ENCODE data around the gene UNC5C. TPM values are rescaled to one million over a fixed set of nuclear protein-coding genes. Genes with fewer than 3 reads are reported as not detected.
"Not testable (repeated sequence)": the region's sequence is repeated elsewhere in the genome, so short reads cannot be mapped to it uniquely, and the experiment has no call there.

Gene UNC5C
- polyA plus RNA-seq, 1 donor, result 4.1 TPM

DNA sequence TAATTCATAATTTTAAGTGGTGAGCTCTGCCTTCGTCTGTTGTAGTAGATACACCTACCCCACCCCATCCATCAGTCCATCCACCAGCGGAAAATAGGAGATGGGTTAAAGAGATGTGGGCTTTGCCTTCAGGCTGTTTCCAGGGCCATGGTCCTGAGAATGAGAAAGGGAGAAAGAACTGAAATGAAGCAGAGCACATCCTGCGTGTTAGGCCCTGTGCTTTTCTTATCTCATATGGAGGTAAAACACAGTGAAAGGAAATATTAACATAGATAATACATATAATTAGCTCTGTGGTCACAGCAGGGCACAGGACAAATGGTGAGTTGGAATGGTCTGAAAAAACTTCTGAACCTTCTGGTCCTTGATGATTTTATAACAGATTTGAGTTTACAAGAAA lies 397.5 kb downstream of the UNC5C start:
- Histone ChIP-seq H3K27ac (ENCODE audit: low read length) (no peak overlapping the region), H3K27me3 (ENCODE audit: control insufficient read depth, insufficient read depth, low read length) (no peaks in the 10 kb centered on the region), H3K4me3 (ENCODE audit: low read length) (no peak overlapping the region), H3K9me3 (ENCODE audit: control insufficient read depth, low read depth, low read length) (no peaks in the 10 kb centered on the region), H3K4me1 (ENCODE audit: control insufficient read depth, insufficient read depth, low read length) (no peaks in the 10 kb centered on the region), H3K36me3 (ENCODE audit: control insufficient read depth, insufficient read depth, low read length) (no peaks in the 10 kb centered on the region)
- WGBS (ENCODE audit: insufficient coverage, low lambda C conversion rate), result no CpG with 5 or more reads among the region's 3 CpGs
- no peak for DNase-seq

DNA sequence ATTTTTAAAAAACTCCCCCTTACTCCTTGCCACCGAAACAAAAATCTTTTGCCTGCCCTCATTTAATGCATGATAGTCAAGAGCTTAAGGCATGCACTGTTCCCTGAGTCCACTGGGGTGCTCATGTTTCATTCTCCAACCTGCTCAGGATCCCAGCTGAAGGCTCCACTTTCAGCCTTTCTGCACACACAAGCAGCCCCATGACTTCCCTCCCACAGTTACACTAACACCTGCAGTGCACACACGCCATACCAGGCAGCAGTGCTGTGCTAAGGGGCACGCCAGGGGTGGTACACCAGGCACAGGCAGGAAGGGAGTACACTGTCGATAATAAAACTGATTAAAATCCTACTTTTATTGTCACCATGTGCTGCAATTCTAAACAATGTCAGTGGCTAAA lies 405.8 kb downstream of the UNC5C start:
- no peak overlapping the region for H3K27ac ChIP-seq (ENCODE audit: low read length)
- no peaks in the 10 kb centered on the region for H3K4me1 ChIP-seq (ENCODE audit: control insufficient read depth, insufficient read depth, low read length)
- no peaks in the 10 kb centered on the region for H3K36me3 ChIP-seq (ENCODE audit: control insufficient read depth, insufficient read depth, low read length)
- peaks cover 8% of the 10 kb centered on the region for H3K9me3 ChIP-seq (ENCODE audit: control insufficient read depth, low read depth, low read length)
- H3K4me3 ChIP-seq (ENCODE audit: low read length), result no peak overlapping the region
- H3K27me3 ChIP-seq (ENCODE audit: control insufficient read depth, insufficient read depth, low read length), result no peaks in the 10 kb centered on the region
- DNase-seq, result no peak
- no CpG with 5 or more reads among the region's 4 CpGs for WGBS (ENCODE audit: insufficient coverage, low lambda C conversion rate)

DNA sequence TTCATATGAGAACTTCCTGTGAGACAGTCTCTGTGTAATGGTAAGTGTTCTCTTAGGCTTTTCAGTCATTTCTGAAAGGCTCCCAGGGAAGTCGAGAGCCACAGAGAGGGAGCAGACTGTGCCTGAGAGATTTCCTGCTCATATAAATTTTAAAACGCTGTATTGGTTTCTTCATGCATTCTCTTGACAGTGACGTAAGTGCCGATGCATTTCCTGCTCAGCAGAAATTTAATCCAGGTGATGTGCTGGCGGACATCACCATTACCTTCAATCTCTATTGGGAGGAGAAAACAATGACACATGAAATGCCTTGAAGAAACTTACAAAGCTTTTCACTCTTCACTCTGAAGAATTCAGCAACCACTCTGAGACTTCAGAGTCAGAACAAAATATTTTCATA lies 407.4 kb downstream of the UNC5C start:
- Histone ChIP-seq H3K27me3 (ENCODE audit: control insufficient read depth, insufficient read depth, low read length) (no peaks in the 10 kb centered on the region), H3K4me3 (ENCODE audit: low read length) (no peak overlapping the region), H3K27ac (ENCODE audit: low read length) (no peak overlapping the region), H3K4me1 (ENCODE audit: control insufficient read depth, insufficient read depth, low read length) (no peaks in the 10 kb centered on the region), H3K9me3 (ENCODE audit: control insufficient read depth, low read depth, low read length) (peaks cover 8% of the 10 kb centered on the region), H3K36me3 (ENCODE audit: control insufficient read depth, insufficient read depth, low read length) (no peaks in the 10 kb centered on the region)
- no peak for DNase-seq
- no CpG with 5 or more reads among the region's 5 CpGs for WGBS (ENCODE audit: insufficient coverage, low lambda C conversion rate)

DNA sequence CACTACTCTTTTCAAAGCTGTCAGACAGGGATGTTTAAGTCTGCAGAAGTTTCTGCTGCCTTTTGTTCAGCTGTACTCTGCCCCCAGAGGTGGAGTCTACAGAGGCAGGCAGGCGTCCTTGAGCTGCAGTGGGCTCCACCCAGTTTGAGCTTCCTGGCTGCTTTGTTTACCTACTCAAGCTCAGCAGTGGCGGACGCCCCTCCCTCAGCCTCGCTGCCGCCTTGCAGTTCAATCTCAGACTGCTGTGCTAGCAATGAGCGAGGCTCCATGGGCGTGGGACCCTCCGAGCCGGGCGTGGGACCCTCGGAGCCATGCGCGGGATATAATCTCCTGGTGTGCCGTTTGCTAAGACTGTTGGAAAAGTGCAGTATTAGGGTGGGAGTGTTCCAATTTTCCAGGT lies 409.3 kb downstream of the UNC5C start:
- not testable (repeated sequence) for H3K27ac ChIP-seq (ENCODE audit: low read length); H3K4me3 ChIP-seq (ENCODE audit: low read length); H3K27me3 ChIP-seq (ENCODE audit: control insufficient read depth, insufficient read depth, low read length); H3K9me3 ChIP-seq (ENCODE audit: control insufficient read depth, low read depth, low read length); H3K36me3 ChIP-seq (ENCODE audit: control insufficient read depth, insufficient read depth, low read length); DNase-seq; H3K4me1 ChIP-seq (ENCODE audit: control insufficient read depth, insufficient read depth, low read length)
- no CpG with 5 or more reads among the region's 14 CpGs for WGBS (ENCODE audit: insufficient coverage, low lambda C conversion rate)

DNA sequence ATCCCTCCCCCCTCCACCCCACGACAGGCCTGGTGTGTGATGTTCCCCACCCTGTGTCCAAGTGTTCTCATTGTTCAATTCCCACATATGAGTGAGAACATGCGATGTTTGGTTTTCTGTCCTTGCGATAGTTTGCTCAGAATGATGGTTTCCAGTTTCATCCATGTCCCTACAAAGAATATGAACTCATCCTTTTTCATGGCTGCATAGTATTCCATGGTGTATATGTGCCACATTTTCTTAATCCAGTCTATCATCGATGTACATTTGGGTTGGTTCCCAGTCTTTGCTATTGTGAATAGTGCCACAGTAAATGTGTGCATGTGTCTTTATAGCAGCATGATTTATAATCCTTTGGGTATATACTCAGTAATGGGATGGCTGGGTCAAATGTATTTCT lies 414.8 kb downstream of the UNC5C start:
- H3K27ac ChIP-seq (ENCODE audit: low read length); H3K27me3 ChIP-seq (ENCODE audit: control insufficient read depth, insufficient read depth, low read length); H3K4me1 ChIP-seq (ENCODE audit: control insufficient read depth, insufficient read depth, low read length); DNase-seq; H3K4me3 ChIP-seq (ENCODE audit: low read length); H3K9me3 ChIP-seq (ENCODE audit: control insufficient read depth, low read depth, low read length); H3K36me3 ChIP-seq (ENCODE audit: control insufficient read depth, insufficient read depth, low read length): not testable (repeated sequence)
- no CpG with 5 or more reads among the region's 4 CpGs for WGBS (ENCODE audit: insufficient coverage, low lambda C conversion rate)

DNA sequence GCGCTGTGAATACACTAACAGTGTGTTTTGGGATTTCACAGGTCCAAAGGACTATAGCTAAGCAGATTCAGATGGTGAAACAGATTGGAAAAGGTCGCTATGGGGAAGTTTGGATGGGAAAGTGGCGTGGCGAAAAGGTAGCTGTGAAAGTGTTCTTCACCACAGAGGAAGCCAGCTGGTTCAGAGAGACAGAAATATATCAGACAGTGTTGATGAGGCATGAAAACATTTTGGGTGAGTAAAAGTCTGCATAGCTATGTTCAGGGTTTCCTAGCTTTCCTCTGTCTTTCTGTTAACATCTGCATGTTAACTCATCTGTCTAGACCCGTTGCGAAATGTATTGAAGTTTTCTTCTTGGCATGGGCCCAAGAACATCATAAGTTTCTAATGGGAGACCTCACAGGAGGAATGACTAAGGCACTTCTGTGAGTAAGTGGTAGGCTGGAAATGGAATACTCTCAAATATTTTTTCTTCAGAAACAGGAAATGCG lies 418.9 kb downstream of the UNC5C start:
- peak; percentile 75 to 88 for DNase-seq
- Histone ChIP-seq H3K36me3 (ENCODE audit: control insufficient read depth, insufficient read depth, low read length) (no peaks in the 10 kb centered on the region), H3K4me3 (ENCODE audit: low read length) (no peak overlapping the region), H3K4me1 (ENCODE audit: control insufficient read depth, insufficient read depth, low read length) (no peaks in the 10 kb centered on the region), H3K9me3 (ENCODE audit: control insufficient read depth, low read depth, low read length) (no peaks in the 10 kb centered on the region), H3K27me3 (ENCODE audit: control insufficient read depth, insufficient read depth, low read length) (no peaks in the 10 kb centered on the region), H3K27ac (ENCODE audit: low read length) (peak overlapping the region; percentile 65)
- no CpG with 5 or more reads among the region's 7 CpGs for WGBS (ENCODE audit: insufficient coverage, low lambda C conversion rate)

DNA sequence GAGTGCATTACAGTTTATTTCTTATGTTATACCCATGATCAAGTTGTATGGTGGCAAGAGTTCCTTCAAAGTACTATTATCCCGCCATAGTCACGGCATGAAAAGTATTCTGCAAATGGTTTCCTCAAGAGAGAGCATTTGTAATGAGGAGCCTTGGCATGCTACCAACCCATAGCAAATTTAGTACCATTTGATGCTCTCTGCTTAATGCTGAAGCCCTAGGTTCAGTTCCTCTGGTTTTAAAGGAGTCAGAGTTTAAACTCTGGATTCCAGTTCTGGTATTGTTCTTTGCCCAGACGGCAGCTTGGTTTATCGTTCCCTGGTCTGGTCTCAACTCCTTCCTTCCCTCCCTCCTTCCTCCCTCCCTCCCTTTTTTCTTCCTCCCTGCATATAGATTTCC lies 419.7 kb downstream of the UNC5C start:
- WGBS (ENCODE audit: insufficient coverage, low lambda C conversion rate), result 86% methylated on average over 2 of the region's 4 CpGs

DNA sequence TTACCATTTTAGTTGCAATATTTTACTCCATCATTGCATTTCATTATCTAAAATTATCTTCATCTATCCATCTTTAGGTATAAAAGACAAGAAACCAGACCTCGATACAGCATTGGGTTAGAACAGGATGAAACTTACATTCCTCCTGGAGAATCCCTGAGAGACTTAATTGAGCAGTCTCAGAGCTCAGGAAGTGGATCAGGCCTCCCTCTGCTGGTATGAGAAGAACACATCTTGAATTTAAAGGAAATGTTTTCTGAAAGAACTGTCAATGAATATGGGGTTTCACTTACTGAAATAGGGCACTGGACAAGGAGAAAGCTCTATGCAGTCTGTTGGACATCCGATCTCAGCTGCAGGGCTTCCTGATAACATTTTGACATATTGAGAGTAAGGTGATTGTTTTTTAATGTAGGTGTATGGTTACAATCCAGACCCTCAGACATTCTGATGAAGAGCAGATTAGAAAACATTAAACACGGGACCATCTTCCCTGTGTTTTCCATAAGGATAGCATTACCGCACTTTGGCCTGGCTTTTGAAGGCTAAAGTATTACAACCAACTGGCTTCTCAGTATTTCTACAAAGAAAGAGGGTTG lies 423.8 kb downstream of the UNC5C start:
- no peaks in the 10 kb centered on the region for H3K27me3 ChIP-seq (ENCODE audit: control insufficient read depth, insufficient read depth, low read length)
- no peaks in the 10 kb centered on the region for H3K9me3 ChIP-seq (ENCODE audit: control insufficient read depth, low read depth, low read length)
- no CpG with 5 or more reads among the region's 4 CpGs for WGBS (ENCODE audit: insufficient coverage, low lambda C conversion rate)
- no peaks in the 10 kb centered on the region for H3K36me3 ChIP-seq (ENCODE audit: control insufficient read depth, insufficient read depth, low read length)
- no peak overlapping the region for H3K4me3 ChIP-seq (ENCODE audit: low read length)
- H3K27ac ChIP-seq (ENCODE audit: low read length), result no peak overlapping the region
- peak; percentile 36 to 39 for DNase-seq
- H3K4me1 ChIP-seq (ENCODE audit: control insufficient read depth, insufficient read depth, low read length), result no peaks in the 10 kb centered on the region

More for the DNA sequence above, 419.7 kb downstream of the UNC5C start:
- Histone ChIP-seq H3K9me3 (ENCODE audit: control insufficient read depth, low read depth, low read length) (no peaks in the 10 kb centered on the region), H3K36me3 (ENCODE audit: control insufficient read depth, insufficient read depth, low read length) (no peaks in the 10 kb centered on the region), H3K4me1 (ENCODE audit: control insufficient read depth, insufficient read depth, low read length) (no peaks in the 10 kb centered on the region), H3K4me3 (ENCODE audit: low read length) (no peak overlapping the region), H3K27ac (ENCODE audit: low read length) (no peak overlapping the region), H3K27me3 (ENCODE audit: control insufficient read depth, insufficient read depth, low read length) (no peaks in the 10 kb centered on the region)
- no peak for DNase-seq

DNA sequence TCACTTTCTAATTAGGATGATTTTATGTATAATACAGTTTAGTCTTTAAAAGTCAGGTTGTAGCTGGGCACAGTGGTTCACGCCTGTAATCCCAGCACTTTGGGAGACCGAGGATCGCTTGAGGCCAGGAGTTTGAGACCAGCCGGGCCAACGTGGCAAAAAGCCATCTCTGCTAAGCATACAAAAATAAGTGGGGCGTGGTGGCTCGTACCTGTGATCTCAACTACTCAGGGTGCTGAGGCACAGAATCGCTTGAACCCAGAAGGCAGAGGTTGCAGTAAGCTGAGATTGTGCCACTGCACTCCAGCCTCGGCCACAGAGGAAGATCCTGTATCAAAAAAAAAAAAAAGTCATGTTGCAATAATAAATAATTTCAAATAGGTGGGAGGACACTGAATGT lies 426.8 kb downstream of the UNC5C start:
- H3K27ac ChIP-seq (ENCODE audit: low read length), result no peak overlapping the region
- H3K9me3 ChIP-seq (ENCODE audit: control insufficient read depth, low read depth, low read length), result no peaks in the 10 kb centered on the region
- no peaks in the 10 kb centered on the region for H3K27me3 ChIP-seq (ENCODE audit: control insufficient read depth, insufficient read depth, low read length)
- DNase-seq, result no peak
- WGBS (ENCODE audit: insufficient coverage, low lambda C conversion rate), result no CpG with 5 or more reads among the region's 9 CpGs
- H3K4me1 ChIP-seq (ENCODE audit: control insufficient read depth, insufficient read depth, low read length), result peaks cover 8% of the 10 kb centered on the region
- no peak overlapping the region for H3K4me3 ChIP-seq (ENCODE audit: low read length)
- H3K36me3 ChIP-seq (ENCODE audit: control insufficient read depth, insufficient read depth, low read length), result no peaks in the 10 kb centered on the region

DNA sequence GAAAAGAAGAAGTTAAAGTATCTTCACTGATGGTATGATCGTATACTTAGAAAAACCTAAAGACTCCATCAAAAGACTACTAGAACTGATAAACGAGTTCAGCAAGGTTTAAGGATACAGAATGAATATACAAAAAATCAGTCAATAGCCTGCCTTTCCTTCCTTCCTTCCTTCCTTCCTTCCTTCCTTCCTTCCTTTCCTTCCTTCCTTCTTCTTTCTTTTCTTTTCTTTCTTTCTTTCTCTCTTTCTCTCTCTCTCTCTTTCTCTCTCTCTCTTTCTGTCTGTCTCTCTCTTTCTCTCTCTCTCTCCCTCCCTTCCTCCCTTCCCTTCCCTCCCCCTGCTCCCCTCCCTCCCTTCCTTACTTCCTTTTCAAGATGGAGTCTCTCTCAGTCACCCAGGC lies 428.3 kb downstream of the UNC5C start:
- peaks cover 8% of the 10 kb centered on the region for H3K4me1 ChIP-seq (ENCODE audit: control insufficient read depth, insufficient read depth, low read length)
- no peaks in the 10 kb centered on the region for H3K27me3 ChIP-seq (ENCODE audit: control insufficient read depth, insufficient read depth, low read length)
- no peak for DNase-seq
- H3K9me3 ChIP-seq (ENCODE audit: control insufficient read depth, low read depth, low read length), result no peaks in the 10 kb centered on the region
- no peaks in the 10 kb centered on the region for H3K36me3 ChIP-seq (ENCODE audit: control insufficient read depth, insufficient read depth, low read length)
- no peak overlapping the region for H3K27ac ChIP-seq (ENCODE audit: low read length)
- no peak overlapping the region for H3K4me3 ChIP-seq (ENCODE audit: low read length)
- WGBS (ENCODE audit: insufficient coverage, low lambda C conversion rate), result 100% methylated on average over 1 of the region's 2 CpGs

DNA sequence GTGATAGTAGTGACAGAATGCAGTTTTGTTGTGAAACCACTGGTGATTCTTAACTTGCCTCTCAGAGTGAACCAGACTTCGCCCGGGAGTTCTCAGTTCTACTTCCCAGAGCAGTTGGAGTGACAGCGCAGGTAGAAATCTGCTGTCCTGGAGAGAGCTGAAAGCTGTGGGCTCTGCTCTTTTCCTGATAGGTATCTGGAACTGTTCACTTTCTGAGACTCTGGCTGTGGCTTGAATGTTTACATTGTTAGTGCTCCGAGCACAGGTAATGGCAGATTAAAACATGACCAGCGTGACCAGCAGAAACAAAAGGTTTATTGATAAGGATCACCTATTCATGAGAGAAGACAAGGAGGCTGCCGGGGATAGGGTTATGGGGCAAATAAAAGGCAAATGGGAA lies 430.3 kb downstream of the UNC5C start:
- H3K27me3 ChIP-seq (ENCODE audit: control insufficient read depth, insufficient read depth, low read length), result no peaks in the 10 kb centered on the region
- H3K36me3 ChIP-seq (ENCODE audit: control insufficient read depth, insufficient read depth, low read length), result no peaks in the 10 kb centered on the region
- 20% methylated on average over 2 of the region's 6 CpGs for WGBS (ENCODE audit: insufficient coverage, low lambda C conversion rate)
- peaks cover 8% of the 10 kb centered on the region for H3K4me1 ChIP-seq (ENCODE audit: control insufficient read depth, insufficient read depth, low read length)
- H3K27ac ChIP-seq (ENCODE audit: low read length), result peak overlapping the region; percentile 52
- no peaks in the 10 kb centered on the region for H3K9me3 ChIP-seq (ENCODE audit: control insufficient read depth, low read depth, low read length)
- peak overlapping the region; percentile 19 for H3K4me3 ChIP-seq (ENCODE audit: low read length)
- peak; percentile 62 to 69 for DNase-seq

All from large intestine (tissue), 3 donors.